ENCODE results near the gene TMEM235.

DNA sequence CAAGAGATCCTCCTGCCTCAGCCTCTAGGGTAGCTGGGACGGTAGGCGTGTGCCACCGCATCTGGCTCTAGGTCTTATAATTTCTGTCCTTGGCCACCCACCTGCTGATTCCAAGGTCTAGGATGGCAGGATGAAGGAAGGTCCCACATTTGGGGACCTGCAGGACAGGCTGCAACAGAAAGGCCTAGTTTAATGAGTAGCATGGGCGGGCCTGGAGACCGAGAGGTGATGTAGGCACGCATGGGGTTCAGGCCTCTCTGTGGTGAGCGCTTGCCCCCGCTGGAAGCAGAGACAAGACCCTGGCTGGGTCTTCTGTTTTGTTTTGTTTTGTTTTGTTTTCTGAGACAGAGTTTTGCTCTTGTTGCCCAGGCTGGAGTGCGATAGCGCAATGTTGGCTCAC is 33.7 kb downstream of the TMEM235 start:
- no peak for TF ChIP-seq EZH2 (IDR thresholded peaks at IDR 0.05; ENCODE audit: borderline replicate concordance, low read length)
- TF ChIP-seq, protein P1, sequence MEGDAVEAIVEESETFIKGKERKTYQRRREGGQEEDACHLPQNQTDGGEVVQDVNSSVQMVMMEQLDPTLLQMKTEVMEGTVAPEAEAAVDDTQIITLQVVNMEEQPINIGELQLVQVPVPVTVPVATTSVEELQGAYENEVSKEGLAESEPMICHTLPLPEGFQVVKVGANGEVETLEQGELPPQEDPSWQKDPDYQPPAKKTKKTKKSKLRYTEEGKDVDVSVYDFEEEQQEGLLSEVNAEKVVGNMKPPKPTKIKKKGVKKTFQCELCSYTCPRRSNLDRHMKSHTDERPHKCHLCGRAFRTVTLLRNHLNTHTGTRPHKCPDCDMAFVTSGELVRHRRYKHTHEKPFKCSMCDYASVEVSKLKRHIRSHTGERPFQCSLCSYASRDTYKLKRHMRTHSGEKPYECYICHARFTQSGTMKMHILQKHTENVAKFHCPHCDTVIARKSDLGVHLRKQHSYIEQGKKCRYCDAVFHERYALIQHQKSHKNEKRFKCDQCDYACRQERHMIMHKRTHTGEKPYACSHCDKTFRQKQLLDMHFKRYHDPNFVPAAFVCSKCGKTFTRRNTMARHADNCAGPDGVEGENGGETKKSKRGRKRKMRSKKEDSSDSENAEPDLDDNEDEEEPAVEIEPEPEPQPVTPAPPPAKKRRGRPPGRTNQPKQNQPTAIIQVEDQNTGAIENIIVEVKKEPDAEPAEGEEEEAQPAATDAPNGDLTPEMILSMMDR (conservative IDR thresholded peaks at IDR 0.05 in 1 of 2, IDR thresholded peaks at IDR 0.05 in 1 of 2; ENCODE audit: extremely low read depth in 1 of 2, insufficient read depth in 1 of 2, low read depth in 1 of 2, low read length in 2 of 2), result no peak

Measured in mammary epithelial cell (primary cell).